Right lobe of liver (tissue), 6 donors: Measurements from ENCODE around the gene CLNK. TPM values are rescaled to one million over a fixed set of nuclear protein-coding genes. Genes with fewer than 3 reads are reported as not detected.

ENCODE experiments used
- ATAC-seq, 4 donors: fragments of 200-7000 bp; cut with Tn5 transposase; one replicate each; pipeline ENCODE4 v1.9.1; 2020; ENCODE audit warnings: mild to moderate bottlenecking in 4 of 4, moderate library complexity in 4 of 4
- DNase-seq, 3 donors: peaks; one replicate each; pipeline ENCODE4 v3.0.0-alpha.2; 2020
- H3K27ac ChIP-seq, 3 donors: fragments of 200-600 bp; one replicate each; pipeline ENCODE4 v1.8.0; 2022
- H3K27me3 ChIP-seq, 2 donors: fragments of 200-600 bp; one replicate each; pipeline ENCODE4 v1.8.0; 2022
- H3K36me3 ChIP-seq, 4 donors: fragments of 200-600 bp; sonication (generic) in 1 of 4; one replicate each; pipeline versions ENCODE4 v1.5.1 to v1.8.0; 2017 to 2022; ENCODE audit warnings: control low read depth in 1 of 4
- H3K4me1 ChIP-seq, 4 donors: fragments of 200-600 bp; sonication (generic) in 1 of 4; one replicate each; pipeline versions ENCODE4 v1.5.1 to v1.8.0; 2017 to 2022; ENCODE audit warnings: control low read depth in 1 of 4
- H3K4me3 ChIP-seq, 3 donors: fragments of 200-600 bp; one replicate each; pipeline ENCODE4 v1.8.0; 2022
- H3K9me3 ChIP-seq, 4 donors: fragments of 200-600 bp; sonication (generic) in 1 of 4; one replicate each; pipeline versions ENCODE4 v1.5.1 to v1.8.0; 2017 to 2022; ENCODE audit warnings: control low read depth in 1 of 4
- CTCF ChIP-seq, 4 donors: fragments of 200-600 bp in 3 of 4; fragments of 450-650 bp in 1 of 4; IDR thresholded peaks; one replicate each; pipeline versions ENCODE4 v1.5.1 to v1.8.0; 2016 to 2022; ENCODE audit warnings: antibody characterized with exemption in 4 of 4, mild to moderate bottlenecking in 2 of 4
- POLR2A ChIP-seq: fragments of 450-650 bp; IDR thresholded peaks from one replicate; pipeline ENCODE4 v1.6.1; 2017; ENCODE audit warnings: antibody characterized with exemption, mild to moderate bottlenecking
- WGBS: methylation state at CpG from one replicate; pipeline ENCODE4 v1.1.6; 2018; ENCODE audit warnings: low coverage, low lambda C conversion rate; ENCODE audit not compliant: insufficient coverage; ENCODE audit errors: missing lambda C conversion rate; 5-methylcytosine and 5-hydroxymethylcytosine counted together
- intact Hi-C, 2 donors: fragments of 100-400 bp; cut with DNase I; formaldehyde crosslinking; loops; one replicate each; pipeline versions ENCODE4 v1.11.2 to v1.14.1; 2022
- total RNA-seq, 6 experiments: library from RNA; depleted of rRNA in 2 of 6; stranded (reverse); fragments of >200 nt in 2 of 6; fragmentation: NEBNext Ultra II Directional in 3 of 6; extraction: Animal tissue kit (Norgen Biotek cat#: 25700) in 3 of 6; gene quantifications; one replicate each; pipeline versions ENCODE4 v1.1.0 to v1.2.4, GENCODE V29; 2016 to 2023
- donor health status: DM: no; HTN: yes; CAD: no.
- donor health status: DM: no; HTN: no; CAD: no.
- donor health status: DM: no; HTN: no; CAD: no.
- donor health status: DM: no; HTN: yes; CAD: no.
- donor health status: DM: no; HTN: yes; CAD: no.

The CLNK gene
- total RNA-seq, 6 experiments from 2014 or later = not detected

DNA sequence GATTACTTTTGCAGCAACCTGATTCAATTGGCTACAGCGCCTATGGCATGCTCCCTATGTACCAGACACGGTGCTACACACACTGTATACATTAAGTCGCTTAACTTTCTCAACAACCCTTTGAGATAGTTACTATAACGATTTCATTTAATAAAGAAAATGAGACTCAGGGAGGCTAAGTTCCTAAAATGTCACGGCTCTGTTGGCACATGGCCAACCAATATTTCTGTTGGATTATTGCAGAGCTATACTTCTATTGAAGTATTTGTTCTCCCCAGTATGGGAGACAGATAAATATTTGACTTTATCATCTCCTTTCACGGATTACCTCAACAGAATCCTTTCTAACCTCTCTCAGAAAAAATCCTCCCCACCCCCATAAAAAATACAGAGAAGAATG, 25.3 kb downstream of the CLNK start:
- DNase-seq (no peak), ATAC-seq (no peak)
- Histone ChIP-seq H3K27me3 (peaks cover 0 to 7% of the 10 kb centered on the region in 2 donors), H3K27ac (no peak overlapping the region), H3K9me3 (no peaks in the 10 kb centered on the region), H3K4me1 (no peaks in the 10 kb centered on the region), H3K4me3 (no peak overlapping the region), H3K36me3 (no peaks in the 10 kb centered on the region)
- intact Hi-C loops = no loop called here
- TF ChIP-seq CTCF (IDR thresholded peaks at IDR 0.05) = no peak
- no peak for TF ChIP-seq POLR2A
- 49% methylated on average over 6 of the region's 6 CpGs for WGBS

DNA sequence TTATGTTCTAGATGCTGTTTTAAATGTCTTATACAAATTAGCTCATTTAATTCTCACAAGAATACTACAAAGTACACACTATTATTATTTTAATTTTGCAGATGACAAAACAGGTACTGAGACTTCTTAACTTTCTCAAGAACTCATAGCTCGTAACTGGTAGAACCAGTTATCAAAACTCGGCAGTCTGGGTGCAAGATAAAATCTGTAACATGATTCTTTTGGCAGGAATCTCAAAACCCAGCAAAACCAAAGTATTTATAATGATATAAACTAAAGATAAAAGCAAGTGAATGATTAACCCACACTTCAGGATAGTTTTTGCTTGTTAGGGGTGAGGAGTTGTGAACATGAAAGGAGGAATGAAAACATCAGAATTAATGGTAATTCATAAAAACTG, 27.6 kb downstream of the CLNK start:
- DNase-seq = no peak
- no peak for TF ChIP-seq POLR2A
- no peak for TF ChIP-seq CTCF (IDR thresholded peaks at IDR 0.05)
- no peaks in the 10 kb centered on the region for H3K9me3 ChIP-seq
- no peak overlapping the region for H3K4me3 ChIP-seq
- intact Hi-C loops = no loop called here
- WGBS = 39% methylated on average over 2 of the region's 2 CpGs
- no peaks in the 10 kb centered on the region for H3K4me1 ChIP-seq
- peaks cover 0 to 7% of the 10 kb centered on the region in 2 donors for H3K27me3 ChIP-seq
- ATAC-seq = no peak
- H3K36me3 ChIP-seq = no peaks in the 10 kb centered on the region
- H3K27ac ChIP-seq = no peak overlapping the region

DNA sequence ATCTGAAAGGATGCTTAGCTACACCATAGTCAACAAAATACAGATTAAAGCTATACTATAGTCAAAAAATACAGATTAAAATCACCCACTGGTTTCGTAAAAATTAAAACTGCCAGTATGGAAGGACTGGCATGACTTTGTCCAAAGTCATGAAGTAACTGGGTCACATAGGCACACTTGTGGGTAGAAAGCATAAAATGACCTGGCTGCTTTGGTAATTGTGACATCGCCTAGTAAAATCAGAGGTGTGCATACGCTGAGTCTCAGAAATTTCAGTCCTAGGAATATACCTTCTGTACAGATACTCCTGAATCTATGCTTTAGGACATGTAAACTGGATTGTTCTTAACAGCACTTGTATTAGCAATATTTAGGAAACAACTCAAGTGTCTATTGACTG, 28.1 kb downstream of the CLNK start:
- Histone ChIP-seq H3K27ac (no peak overlapping the region), H3K4me3 (no peak overlapping the region), H3K27me3 (peaks cover 0 to 7% of the 10 kb centered on the region in 2 donors), H3K36me3 (no peaks in the 10 kb centered on the region), H3K9me3 (no peaks in the 10 kb centered on the region), H3K4me1 (no peaks in the 10 kb centered on the region)
- TF ChIP-seq POLR2A (no peak), CTCF (IDR thresholded peaks at IDR 0.05) (no peak)
- intact Hi-C loops = no loop called here
- no peak for ATAC-seq
- 73% methylated on average over 3 of the region's 3 CpGs for WGBS
- DNase-seq = no peak

- DNase-seq = no peak
- no peak overlapping the region for H3K27ac ChIP-seq
- no peak for ATAC-seq
- H3K4me3 ChIP-seq = no peak overlapping the region
- WGBS = 51% methylated on average over 6 of the region's 6 CpGs
- H3K27me3 ChIP-seq = peaks cover 0 to 7% of the 10 kb centered on the region in 2 donors
- H3K4me1 ChIP-seq = no peaks in the 10 kb centered on the region
- intact Hi-C loops = no loop called here
- H3K36me3 ChIP-seq = no peaks in the 10 kb centered on the region
- no peaks in the 10 kb centered on the region for H3K9me3 ChIP-seq
- TF ChIP-seq CTCF (IDR thresholded peaks at IDR 0.05) = no peak
- no peak for TF ChIP-seq POLR2A
These were observed 28.6 kb downstream of the CLNK start for GRCh38 chr4:10655968-10656367.

DNA sequence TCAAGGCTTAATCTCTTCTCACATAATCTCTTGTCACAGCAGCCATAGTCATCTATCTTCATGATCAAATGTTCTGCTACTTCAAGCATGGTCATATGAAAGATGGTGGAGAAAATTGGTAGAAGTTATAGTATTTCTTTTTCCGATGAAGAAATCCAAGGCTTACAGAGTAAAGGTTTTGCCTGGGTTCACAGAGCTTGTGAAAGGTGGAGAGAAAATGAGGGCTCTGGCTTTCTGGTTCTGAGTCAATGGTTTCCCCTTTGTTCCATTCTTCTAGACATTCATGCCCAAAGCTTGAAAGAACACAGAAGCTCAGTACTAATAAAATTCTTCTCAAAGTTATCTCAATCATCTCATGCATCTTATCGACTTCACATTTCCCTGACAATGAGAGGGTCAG, 36.1 kb downstream of the CLNK start:
- no peak for ATAC-seq
- 64% methylated on average over 2 of the region's 2 CpGs for WGBS
- no peak overlapping the region for H3K27ac ChIP-seq

More for the DNA sequence above, 36.1 kb downstream of the CLNK start:
- Histone ChIP-seq H3K4me1 (peaks cover 0 to 2% (median 0%) of the 10 kb centered on the region in 4 donors), H3K27me3 (no peaks in the 10 kb centered on the region), H3K9me3 (no peaks in the 10 kb centered on the region), H3K4me3 (no peak overlapping the region), H3K36me3 (no peaks in the 10 kb centered on the region)
- DNase-seq = no peak
- no peak for TF ChIP-seq CTCF (IDR thresholded peaks at IDR 0.05)
- TF ChIP-seq POLR2A = no peak
- intact Hi-C loops = no loop called here
